Esophagus squamous epithelium (tissue), 4 donors: Measurements from ENCODE around the gene PRKCA.

Experiments used
- CTCF ChIP-seq, 6 experiments: fragments of 450-650 bp in 4 of 6; fragments of 200-600 bp in 2 of 6; sonication (generic) in 2 of 6; IDR thresholded peaks; one replicate each; pipeline ENCODE4 v1.5.1; 2016 to 2019; ENCODE audit warnings: antibody characterized with exemption in 6 of 6, mild to moderate bottlenecking in 4 of 6, moderate library complexity in 4 of 6
- POLR2A ChIP-seq, 4 donors: fragments of 450-650 bp; IDR thresholded peaks; one replicate each; pipeline ENCODE4 v1.6.1; 2017; ENCODE audit warnings: antibody characterized with exemption in 4 of 4, mild to moderate bottlenecking in 4 of 4, moderate library complexity in 3 of 4

GRCh38 chr17:66692421-66692690 lies 389.9 kb downstream of the PRKCA start:
- TF ChIP-seq CTCF (IDR thresholded peaks at IDR 0.05) = no peak
- no peak for TF ChIP-seq POLR2A (IDR thresholded peaks at IDR 0.05)
